ENCODE measurements around the gene SAMD1. TPM values are rescaled to one million over a fixed set of nuclear protein-coding genes. Genes with fewer than 3 reads are reported as not detected.

Gene SAMD1
- total and polyA plus RNA-seq, 2 of the 13 experiments (the other 11 are each of a cell fraction or from before 2014, with no cell fraction given): 17.5 to 45.0 TPM

- no peak for TF ChIP-seq AHDC1 (CRISPR knock-in tag; IDR thresholded peaks at IDR 0.05; ENCODE audit: borderline replicate concordance)
Observed at GRCh38 chr19:14139944-14140343, 49.4 kb upstream of the SAMD1 start (continued).

GRCh38 chr19:14138576-14139265 lies 48.2 kb upstream of the SAMD1 start:
- Histone ChIP-seq H3K27ac (ENCODE audit: extremely low read length, insufficient read depth, low read length) (peak overlapping the region; percentile 94), H3K36me3 (replicated peaks in 1 of 2; ENCODE audit: control insufficient read depth in 1 of 2, insufficient read depth in 2 of 2, low read length in 2 of 2) (no peaks in the 10 kb centered on the region), H3K79me2 (ENCODE audit: insufficient read depth, low read length) (peaks cover 12% of the 10 kb centered on the region), H3K9ac (ENCODE audit: insufficient read depth, low read depth, low read length) (peak overlapping the region; percentile 56), H3K4me2 (ENCODE audit: low read depth, low read length) (peak overlapping the region; percentile 89), H3K27me3 (ENCODE audit: control insufficient read depth in 1 of 2, insufficient read depth in 2 of 2, low read length in 2 of 2) (no peaks in the 10 kb centered on the region), H3K4me1 (ENCODE audit: insufficient read depth, low read length) (peaks cover 43% of the 10 kb centered on the region), H4K20me1 (ENCODE audit: insufficient read depth, low read length) (no peaks in the 10 kb centered on the region), H3K9me3 (ENCODE audit: low read length) (no peaks in the 10 kb centered on the region), H3K4me3 (replicated peaks in 1 of 3; ENCODE audit: insufficient read depth in 1 of 3, low read depth in 2 of 3, low read length in 3 of 3) (peak overlapping the region in 2 of 3 experiments; percentile 38 to 82; a peak in 4 of 6 replicates), H2AFZ (ENCODE audit: low read length) (no peak overlapping the region)
- 42% methylated on average over 9 of the region's 9 CpGs for WGBS (ENCODE audit: low lambda C conversion rate)
- FAIRE-seq (no peak), ATAC-seq (no peak), DNase-seq (ENCODE audit: low spot score) (no peak)
- CTCF ChIA-PET (ENCODE audit: low intra/inter-chr PET ratio, low total read pairs): no interaction called here
- POLR2A ChIA-PET: interaction anchor here (0.6 to 1.9 kb wide), 4 partner anchors 10 to 279 kb away, joined by 3 to 5 read pairs (median 4); no protein-coding TSS in a partner anchor
- intact Hi-C loops (cut with micrococcal nuclease; ENCODE audit: unreplicated experiment): loop anchor here (5.0 kb wide), 1 partner anchor 1836 kb away; no protein-coding TSS in a partner anchor
- in situ Hi-C loops (cut with HindIII; ENCODE audit: extremely low pct_ligation_motif_present, low pct_unique_long_range_greater_than_20kb): no loop called here
- BruUV-seq (replicated peaks): no TSS peak
- TF ChIP-seq CEBPG (CRISPR knock-in tag; IDR thresholded peaks at IDR 0.05) (peak; percentile 69), ZNF383 (CRISPR knock-in tag; IDR thresholded peaks at IDR 0.05; ENCODE audit: borderline replicate concordance) (no peak), TEAD3 (CRISPR knock-in tag; optimal IDR thresholded peaks at IDR 0.05; ENCODE audit: borderline replicate concordance) (peak; percentile 79), RORA (CRISPR knock-in tag; IDR thresholded peaks at IDR 0.05) (no peak), CEBPB (IDR thresholded peaks at IDR 0.05; ENCODE audit: borderline replicate concordance, low read depth, low read length) (peak; percentile 58; the same call in 1 of the 2 replicates), ZFY (CRISPR knock-in tag; IDR thresholded peaks at IDR 0.05) (peak; percentile 27; the same call in 1 of the 2 replicates), ZNF770 (CRISPR knock-in tag; IDR thresholded peaks at IDR 0.05) (peak; percentile 82), ZNF749 (CRISPR knock-in tag; IDR thresholded peaks at IDR 0.05; ENCODE audit: borderline replicate concordance) (no peak), BCLAF1 (IDR thresholded peaks at IDR 0.05) (no peak)
